Skin of body (tissue), 2 donors: ENCODE results near the gene SOX13. TPM values are rescaled to one million over a fixed set of nuclear protein-coding genes. Genes with fewer than 3 reads are reported as not detected.

Experiments used
- DNase-seq: peaks from one replicate; lab custom pipeline; 2025; lab: John Stamatoyannopoulos, UW
- total RNA-seq: library from RNA; depleted of rRNA; stranded (reverse); fragments of >200 nt; gene quantifications from one replicate; pipeline ENCODE4 v1.2.3, GENCODE V29; 2014

SOX13 gene
- total RNA-seq, 1 donor from 2014 or later: 8.6 TPM

DNA sequence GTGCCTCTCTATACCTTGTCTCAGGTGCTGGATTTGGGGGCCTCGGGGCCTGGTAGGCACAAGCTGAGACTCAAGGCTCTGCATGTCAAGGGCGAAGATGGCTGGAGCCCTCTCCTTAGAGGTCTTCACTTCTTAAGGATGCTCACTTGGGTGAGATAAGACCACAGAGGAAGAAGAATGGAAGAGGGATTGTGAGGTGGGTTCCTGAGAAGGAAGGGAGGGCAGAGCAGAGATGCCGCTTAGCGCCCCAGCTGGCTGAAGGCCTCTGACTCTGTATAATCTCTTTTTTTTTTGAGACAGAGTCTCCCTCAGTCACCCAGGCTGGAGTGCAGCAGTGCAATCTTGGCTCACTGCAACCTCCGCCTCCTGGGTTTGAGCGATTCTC lies 32.2 kb downstream of the SOX13 start:
- no peak for DNase-seq

DNA sequence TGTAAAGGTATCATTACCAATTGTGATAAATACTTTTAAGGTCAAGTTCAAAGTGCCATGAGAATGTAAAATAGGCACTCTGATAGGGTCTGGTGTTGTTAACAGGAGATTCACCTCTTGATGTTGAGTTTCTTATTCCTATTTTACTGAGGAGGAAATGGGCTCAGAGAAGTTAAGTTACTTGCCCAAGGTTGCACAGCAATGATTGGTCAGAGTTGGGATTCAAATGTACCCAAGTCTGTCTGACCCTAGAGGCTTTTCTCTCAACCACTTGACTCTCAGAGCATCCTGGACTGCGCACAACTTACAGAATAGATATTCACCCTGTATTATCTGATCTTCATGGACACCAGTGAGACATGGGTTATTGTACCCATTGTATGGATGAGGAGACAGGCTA lies 33.9 kb downstream of the SOX13 start:
- no peak for DNase-seq

- DNase-seq: no peak
These were observed 35.0 kb downstream of the SOX13 start for GRCh38 chr1:204107892-204108291.

DNA sequence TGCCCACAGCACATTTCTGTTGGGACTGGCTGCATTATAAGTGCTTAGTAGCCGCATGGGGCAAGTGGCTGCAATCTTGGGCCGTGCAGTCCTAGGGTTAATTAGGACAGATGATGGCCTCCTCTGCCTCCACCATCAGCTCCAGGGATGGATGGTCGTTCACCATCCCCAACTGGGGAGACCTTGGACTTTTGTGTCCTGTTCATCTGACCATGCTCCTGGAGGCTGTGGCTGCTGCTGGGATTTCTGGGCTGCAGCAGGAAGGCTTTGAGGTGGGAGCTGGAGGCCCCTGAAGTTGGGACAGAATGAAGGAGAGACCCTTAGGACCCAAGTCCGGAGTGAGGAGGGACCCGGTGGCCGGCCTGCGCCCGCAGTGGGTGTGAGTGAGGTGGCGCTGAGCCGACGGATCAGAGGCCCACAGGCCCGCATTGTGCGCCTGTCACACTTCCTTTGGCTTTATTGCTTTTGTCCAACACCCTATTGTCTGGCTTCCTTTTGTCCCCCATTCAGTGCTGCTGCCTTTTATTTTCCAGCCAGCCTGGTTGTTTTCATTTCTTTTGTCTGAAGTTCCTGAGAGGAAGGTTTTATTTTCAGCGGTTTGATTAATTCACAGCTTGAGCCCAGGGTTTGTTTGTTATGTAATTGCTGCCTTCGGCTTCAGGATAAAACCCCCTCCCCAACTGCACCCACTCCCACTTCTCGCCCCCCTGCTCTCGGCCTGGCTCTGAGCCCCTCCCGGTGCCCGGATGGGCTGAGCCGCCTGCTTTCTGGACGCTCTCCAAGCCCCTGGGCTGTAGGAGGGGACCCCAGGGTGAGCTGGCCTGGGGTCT lies 35.6 kb downstream of the SOX13 start:
- DNase-seq: no peak

GRCh38 chr1:204110894-204111633 lies 38.1 kb downstream of the SOX13 start:
- DNase-seq: no peak

DNA sequence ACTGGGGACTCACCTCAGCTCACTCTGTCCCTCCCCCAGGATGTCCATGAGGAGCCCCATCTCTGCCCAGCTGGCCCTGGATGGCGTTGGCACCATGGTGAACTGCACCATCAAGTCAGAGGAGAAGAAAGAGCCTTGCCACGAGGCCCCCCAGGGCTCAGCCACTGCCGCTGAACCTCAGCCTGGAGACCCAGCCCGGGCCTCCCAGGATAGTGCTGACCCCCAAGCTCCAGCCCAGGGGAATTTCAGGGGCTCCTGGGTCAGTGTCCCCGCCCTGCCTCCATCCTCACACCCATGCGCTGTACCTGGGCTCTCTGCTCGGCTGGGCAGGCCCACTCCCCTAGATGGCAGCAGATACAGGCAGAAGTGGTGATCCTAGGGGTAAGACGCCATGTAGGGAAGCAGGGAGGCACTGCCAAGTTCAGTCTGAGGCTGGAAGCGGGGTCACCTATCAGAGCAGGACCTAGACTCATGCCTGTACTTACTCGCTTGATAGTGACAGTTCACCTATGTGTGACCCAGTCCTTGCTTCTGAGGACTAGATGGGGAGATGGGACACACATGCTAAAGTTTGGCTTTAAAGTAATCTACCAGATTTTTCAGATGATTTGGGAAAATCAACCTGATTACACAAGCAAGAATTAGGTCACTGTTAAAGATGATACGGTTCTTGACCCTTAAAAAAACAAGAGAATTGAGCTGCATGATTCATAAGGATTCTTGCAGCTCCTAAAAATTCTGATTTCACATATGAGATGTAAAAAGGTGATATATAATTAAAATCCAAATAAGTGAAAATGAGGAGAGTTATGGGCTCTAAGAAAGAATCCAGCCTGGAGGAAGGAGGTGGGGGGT lies 40.2 kb downstream of the SOX13 start:
- no peak for DNase-seq

- DNase-seq: no peak
These were observed 41.0 kb downstream of the SOX13 start for GRCh38 chr1:204113896-204114295.

DNA sequence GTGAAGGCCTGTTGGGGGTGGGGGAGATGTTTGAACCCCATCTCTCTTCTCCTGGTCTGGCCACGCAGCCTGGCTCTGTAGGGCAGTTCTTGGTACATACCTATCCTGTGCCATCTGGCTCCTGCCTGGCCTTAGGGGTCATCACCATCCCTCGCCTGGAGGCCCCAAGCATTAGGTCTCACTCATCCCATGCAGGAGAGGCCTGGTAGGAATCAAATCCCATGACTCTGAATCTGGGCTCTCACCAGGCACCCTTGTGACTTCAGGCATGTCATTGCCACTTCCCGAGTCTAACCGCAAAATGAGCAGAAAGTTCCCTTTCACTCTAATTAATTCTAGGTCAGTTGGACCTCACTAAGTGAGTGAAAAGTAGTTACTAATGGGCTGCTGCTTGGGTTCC lies 41.7 kb downstream of the SOX13 start:
- no peak for DNase-seq

- DNase-seq: no peak
These were observed 42.2 kb downstream of the SOX13 start for GRCh38 chr1:204115116-204115515.

DNA sequence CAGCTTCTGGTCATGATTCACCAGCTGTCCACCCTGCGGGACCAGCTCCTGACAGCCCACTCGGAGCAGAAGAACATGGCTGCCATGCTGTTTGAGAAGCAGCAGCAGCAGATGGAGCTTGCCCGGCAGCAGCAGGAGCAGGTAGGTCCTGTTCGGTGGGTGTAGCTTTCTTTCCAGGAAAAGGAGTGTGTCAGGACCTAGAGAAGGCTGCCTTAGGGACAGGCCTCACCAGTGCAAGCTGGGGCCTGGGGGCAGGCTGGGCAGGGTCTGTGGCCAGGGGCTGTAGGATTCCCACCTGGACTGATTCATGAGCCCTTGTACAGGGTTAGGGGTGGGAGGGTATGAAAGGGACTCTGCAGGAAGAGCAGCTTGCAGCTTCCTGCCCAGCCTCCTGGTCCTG lies 43.6 kb downstream of the SOX13 start:
- DNase-seq: no peak

DNA sequence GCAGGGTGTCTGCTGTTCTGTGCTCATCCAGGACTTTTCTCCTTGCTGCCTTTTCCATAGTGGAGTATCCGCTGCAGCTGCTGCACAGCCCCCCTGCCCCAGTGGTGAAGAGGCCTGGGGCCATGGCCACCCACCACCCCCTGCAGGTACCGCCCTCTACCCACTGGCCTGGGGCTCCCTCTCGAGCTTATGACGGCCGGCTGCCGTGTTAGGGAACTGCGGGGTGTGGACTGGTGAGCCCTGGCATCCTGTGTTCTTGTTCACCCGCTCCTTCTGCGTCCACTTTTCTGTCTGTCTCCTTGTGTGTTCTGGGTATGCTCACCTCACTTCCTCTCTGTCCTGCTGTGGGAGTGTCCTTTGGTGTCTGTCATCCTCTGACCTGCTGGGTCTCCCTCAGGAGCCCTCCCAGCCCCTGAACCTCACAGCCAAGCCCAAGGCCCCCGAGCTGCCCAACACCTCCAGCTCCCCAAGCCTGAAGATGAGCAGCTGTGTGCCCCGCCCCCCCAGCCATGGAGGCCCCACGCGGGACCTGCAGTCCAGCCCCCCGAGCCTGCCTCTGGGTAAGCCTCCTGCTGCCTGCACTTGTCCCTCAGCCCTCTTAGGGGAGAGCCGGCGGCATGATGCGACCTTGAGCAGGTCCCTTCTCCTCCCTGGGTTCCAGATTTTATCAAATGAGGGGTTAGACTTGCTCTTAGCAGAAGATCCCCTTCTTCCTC lies 49.1 kb downstream of the SOX13 start:
- no peak for DNase-seq

DNA sequence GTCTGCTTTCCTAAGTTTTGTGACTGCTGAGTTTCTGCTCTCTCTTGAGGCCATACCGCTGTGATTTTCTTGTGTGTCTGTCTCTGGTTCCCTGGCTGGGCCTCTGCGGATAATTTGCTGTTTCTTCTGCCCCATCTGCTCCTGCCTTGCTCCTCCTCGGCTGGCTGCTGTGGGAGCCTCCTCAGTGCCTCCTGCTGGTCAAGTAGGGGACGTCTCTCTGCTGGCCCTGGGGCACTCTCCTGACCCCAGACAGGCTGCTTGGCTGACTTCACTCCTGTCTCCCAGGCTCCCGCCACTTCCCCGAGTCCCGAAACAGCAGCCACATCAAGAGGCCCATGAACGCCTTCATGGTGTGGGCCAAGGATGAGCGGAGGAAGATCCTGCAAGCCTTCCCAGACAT lies 50.5 kb downstream of the SOX13 start:
- no peak for DNase-seq

- DNase-seq: no peak
These were observed 51.7 kb downstream of the SOX13 start for GRCh38 chr1:204124639-204125038.

DNA sequence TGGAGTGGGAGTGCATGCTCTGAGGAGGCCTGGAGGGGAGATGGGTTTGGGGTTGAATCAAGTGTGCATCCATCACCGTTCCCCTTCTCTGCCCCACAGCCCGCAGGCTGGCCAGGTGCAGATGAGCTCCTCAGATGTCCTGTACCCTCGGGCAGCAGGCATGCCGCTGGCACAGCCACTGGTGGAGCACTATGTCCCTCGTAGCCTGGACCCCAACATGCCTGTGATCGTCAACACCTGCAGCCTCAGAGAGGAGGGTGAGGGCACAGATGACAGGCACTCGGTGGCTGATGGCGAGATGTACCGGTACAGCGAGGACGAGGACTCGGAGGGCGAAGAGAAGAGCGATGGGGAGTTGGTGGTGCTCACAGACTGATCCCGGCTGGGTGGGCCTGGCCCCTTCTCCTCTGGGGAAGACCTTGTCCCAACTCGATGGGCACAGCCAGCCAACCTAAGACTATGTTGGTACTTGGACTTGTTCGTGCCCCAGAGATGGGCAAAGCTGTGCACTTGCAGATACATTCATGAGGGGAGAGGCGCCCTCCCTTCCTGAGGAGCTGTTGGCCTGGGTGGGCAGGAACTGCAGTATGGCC lies 52.9 kb downstream of the SOX13 start:
- DNase-seq: no peak

- DNase-seq: no peak
These were observed 53.5 kb downstream of the SOX13 start for GRCh38 chr1:204126386-204126785.

GRCh38 chr1:204126956-204127355 lies 54.0 kb downstream of the SOX13 start:
- DNase-seq: no peak

DNA sequence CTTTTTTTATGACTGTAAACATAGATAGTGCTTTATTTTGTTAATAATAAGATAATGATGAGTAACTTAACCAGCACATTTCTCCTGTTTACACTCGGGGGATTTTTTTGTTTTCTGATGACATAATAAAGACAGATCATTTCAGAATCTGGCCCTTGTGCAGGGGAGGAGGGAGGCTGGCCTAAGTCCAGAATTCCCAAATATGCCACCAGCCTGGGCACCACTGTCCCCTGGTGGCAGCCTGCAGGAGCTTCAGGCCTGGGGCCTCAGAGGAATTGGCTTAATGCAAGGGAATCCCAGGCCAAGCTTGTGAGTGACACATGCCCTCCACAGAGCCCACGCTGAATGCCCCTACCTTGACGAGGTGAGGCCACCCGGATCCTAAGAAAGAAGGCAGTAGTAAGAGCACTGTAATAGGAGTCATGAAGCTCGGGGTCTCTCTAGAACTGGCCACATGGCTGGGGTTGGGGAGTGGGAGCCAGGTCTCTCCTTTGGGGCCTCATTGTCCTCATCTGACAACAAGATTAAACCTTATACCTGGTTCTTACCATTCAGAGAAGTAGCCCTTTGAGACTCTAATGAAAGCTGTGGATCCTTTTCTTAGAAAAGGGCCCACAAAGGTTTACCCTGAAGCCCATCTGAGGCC lies 54.8 kb downstream of the SOX13 start:
- DNase-seq: peak; percentile 51

DNA sequence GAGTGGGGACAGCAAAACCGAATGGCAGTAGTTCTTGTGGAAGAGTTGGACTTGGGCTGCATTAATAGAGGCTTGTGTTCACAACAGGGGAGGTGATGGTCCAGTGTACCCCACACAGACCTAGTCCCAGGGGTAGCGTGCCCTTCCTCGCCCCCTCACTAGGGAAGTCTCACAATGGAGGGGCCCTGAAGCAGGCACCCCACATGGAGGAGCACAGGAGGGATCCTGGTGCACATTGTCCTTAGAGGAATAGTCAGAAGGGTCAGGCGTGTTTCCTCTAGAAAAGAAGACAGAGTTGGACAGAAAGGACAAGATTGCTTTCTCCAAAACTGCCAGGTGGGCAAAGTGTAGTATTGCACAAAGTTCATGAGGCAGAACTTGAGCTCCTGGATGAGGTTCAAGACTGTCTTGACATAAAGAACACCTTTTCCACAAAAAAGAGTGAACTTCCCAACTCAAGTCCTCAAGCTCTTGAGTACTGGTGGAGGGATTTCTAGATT lies 55.6 kb downstream of the SOX13 start:
- DNase-seq: no peak

DNA sequence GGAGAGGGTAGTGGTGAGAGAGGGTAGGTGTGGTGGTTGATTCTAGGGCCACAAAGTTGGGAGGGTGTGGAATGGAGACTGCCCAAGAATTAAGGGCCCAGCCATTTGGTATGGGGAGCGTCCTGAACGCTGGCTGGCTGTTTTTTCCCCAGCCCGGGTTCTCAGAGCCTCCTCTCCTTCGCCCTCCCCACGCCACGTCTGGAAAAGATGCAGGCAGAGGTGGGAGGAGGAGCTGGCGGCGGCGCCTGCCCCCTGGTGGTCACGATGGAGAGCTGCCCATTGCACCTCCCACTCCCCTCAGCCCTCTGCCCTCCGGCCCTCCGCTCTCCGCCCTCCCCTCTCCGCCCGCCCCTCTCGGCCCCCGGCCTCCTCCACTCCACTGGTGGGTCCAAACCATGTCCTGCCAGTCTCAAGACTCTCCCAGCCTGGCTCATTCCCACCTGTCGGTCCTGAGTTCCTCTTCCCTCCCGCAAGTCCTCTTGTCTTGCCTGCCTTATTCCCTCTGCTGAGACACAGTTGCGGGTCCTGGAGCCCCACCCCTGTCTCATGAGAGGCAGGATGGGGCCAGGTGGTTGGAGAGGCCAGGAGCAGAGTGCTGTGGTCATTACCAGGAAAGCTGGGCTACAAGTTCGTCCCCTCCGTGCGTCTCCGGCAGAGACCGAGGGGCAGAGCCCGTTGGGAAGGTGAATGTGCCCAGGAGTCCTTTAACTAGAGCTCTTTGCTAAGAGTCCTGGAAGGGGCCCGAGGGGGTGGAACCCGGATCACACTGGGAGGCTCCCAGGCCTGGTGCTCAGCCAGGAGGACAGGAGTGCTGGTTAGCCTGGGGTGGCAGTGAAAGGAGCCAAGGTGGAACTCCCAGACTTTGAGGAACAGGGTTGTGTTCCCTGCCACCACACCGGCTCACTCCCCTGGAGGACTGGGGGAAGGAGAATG lies 56.3 kb downstream of the SOX13 start:
- peak; percentile 14 for DNase-seq
